Nephron progenitor cell (in vitro differentiated cells): ENCODE measurements around the gene FAM167B.
A peak's percentile ranks its signal among the peaks of the same experiment; 100 is the strongest.

ENCODE experiments used
- DNase-seq: peaks from one replicate; pipeline ENCODE4 v3.0.0; 2021
- H3K27ac Mint-ChIP-seq: 2 replicates; pipeline ENCODE4 v1.8.0; 2021; ENCODE audit warnings: mild to moderate bottlenecking, moderate library complexity, mixed read lengths
- H3K27me3 Mint-ChIP-seq: 2 replicates; pipeline ENCODE4 v1.8.0; 2021; ENCODE audit warnings: mild to moderate bottlenecking, low read depth, mixed read lengths; ENCODE audit not compliant: poor library complexity
- H3K36me3 Mint-ChIP-seq: 2 replicates; pipeline ENCODE4 v1.8.0; 2021; ENCODE audit warnings: low read depth, mixed read lengths
- H3K4me1 Mint-ChIP-seq: 2 replicates; pipeline ENCODE4 v1.8.0; 2021; ENCODE audit warnings: mixed read lengths
- H3K4me3 Mint-ChIP-seq: 2 replicates; pipeline ENCODE4 v1.8.0; 2021; ENCODE audit warnings: mild to moderate bottlenecking, moderate library complexity, mixed read lengths
- H3K9me3 Mint-ChIP-seq: 2 replicates; pipeline ENCODE4 v1.8.0; 2021; ENCODE audit warnings: mild to moderate bottlenecking, moderate library complexity, mixed read lengths
- TF ChIP-seq, protein P1 (sequence below): fragments of 200-600 bp; sonication (generic); IDR thresholded peaks from 2 replicates; pipeline ENCODE4 v1.5.0; 2021; ENCODE audit warnings: antibody characterized with exemption

The FAM167B gene

DNA sequence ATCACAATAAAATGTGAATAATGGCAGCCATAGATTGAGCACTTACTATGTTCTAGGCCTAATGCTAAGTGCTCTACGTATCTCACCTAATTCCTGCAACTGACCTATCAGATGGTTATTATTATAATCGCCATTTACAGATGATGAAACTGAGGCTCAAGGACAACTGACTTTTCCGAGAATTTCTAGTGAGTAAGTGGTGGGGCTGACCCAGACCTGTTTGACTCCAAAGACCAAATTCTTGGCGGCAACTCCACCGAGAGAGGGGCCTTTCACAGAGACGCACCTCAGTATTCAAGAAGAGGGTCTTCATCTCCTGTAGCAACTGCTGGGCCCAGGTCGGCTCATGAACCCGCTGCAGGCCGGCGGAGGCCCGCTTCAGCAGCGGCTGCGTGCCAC is 25.4 kb upstream of the FAM167B start:
- peaks cover 38% of the 10 kb centered on the region for H3K36me3 Mint-ChIP-seq
- no peak for DNase-seq
- H3K27ac Mint-ChIP-seq, result peak overlapping the region; percentile 95
- H3K4me3 Mint-ChIP-seq, result peak overlapping the region; percentile 96
- no peaks in the 10 kb centered on the region for H3K27me3 Mint-ChIP-seq
- TF ChIP-seq, protein P1, sequence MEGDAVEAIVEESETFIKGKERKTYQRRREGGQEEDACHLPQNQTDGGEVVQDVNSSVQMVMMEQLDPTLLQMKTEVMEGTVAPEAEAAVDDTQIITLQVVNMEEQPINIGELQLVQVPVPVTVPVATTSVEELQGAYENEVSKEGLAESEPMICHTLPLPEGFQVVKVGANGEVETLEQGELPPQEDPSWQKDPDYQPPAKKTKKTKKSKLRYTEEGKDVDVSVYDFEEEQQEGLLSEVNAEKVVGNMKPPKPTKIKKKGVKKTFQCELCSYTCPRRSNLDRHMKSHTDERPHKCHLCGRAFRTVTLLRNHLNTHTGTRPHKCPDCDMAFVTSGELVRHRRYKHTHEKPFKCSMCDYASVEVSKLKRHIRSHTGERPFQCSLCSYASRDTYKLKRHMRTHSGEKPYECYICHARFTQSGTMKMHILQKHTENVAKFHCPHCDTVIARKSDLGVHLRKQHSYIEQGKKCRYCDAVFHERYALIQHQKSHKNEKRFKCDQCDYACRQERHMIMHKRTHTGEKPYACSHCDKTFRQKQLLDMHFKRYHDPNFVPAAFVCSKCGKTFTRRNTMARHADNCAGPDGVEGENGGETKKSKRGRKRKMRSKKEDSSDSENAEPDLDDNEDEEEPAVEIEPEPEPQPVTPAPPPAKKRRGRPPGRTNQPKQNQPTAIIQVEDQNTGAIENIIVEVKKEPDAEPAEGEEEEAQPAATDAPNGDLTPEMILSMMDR, result no peak
- peaks cover 48% of the 10 kb centered on the region for H3K4me1 Mint-ChIP-seq
- no peaks in the 10 kb centered on the region for H3K9me3 Mint-ChIP-seq

- Mint-ChIP-seq H3K27ac (peak within 1 kb of the TSS; percentile 95), H3K9me3 (no peaks in the 10 kb centered on the region), H3K4me3 (peak within 1 kb of the TSS; percentile 96), H3K4me1 (peaks cover 48% of the 10 kb centered on the region), H3K27me3 (no peaks in the 10 kb centered on the region), H3K36me3 (peaks cover 38% of the 10 kb centered on the region)
- TF ChIP-seq, protein P1, result no peak
- peak; percentile 91 for DNase-seq
These were observed 24.9 kb upstream of the FAM167B start, which contains the start of the genes EIF3I and TMEM234 for GRCh38 chr1:32221980-32222755. Gene EIF3I, plus strand, starts transcription at chr1:32222407. Its CDS starts 35 bp downstream, at chr1:32222442. Gene TMEM234, minus strand, starts transcription at chr1:32222353. Its CDS starts 31 bp downstream, at chr1:32222322.

GRCh38 chr1:32223683-32224082 is 23.3 kb upstream of the FAM167B start:
- Mint-ChIP-seq H3K4me3 (peak overlapping the region; percentile 96), H3K36me3 (peaks cover 45% of the 10 kb centered on the region), H3K27ac (peak overlapping the region; percentile 54), H3K27me3 (no peaks in the 10 kb centered on the region), H3K9me3 (no peaks in the 10 kb centered on the region), H3K4me1 (peaks cover 48% of the 10 kb centered on the region)
- TF ChIP-seq, protein P1, result no peak
- no peak for DNase-seq

GRCh38 chr1:32224285-32224684 is 22.7 kb upstream of the FAM167B start:
- Mint-ChIP-seq H3K27me3 (no peaks in the 10 kb centered on the region), H3K4me3 (peak overlapping the region; percentile 72), H3K27ac (peak overlapping the region; percentile 54), H3K9me3 (no peaks in the 10 kb centered on the region), H3K36me3 (peaks cover 49% of the 10 kb centered on the region), H3K4me1 (peaks cover 48% of the 10 kb centered on the region)
- DNase-seq, result no peak
- TF ChIP-seq, protein P1, result no peak

DNA sequence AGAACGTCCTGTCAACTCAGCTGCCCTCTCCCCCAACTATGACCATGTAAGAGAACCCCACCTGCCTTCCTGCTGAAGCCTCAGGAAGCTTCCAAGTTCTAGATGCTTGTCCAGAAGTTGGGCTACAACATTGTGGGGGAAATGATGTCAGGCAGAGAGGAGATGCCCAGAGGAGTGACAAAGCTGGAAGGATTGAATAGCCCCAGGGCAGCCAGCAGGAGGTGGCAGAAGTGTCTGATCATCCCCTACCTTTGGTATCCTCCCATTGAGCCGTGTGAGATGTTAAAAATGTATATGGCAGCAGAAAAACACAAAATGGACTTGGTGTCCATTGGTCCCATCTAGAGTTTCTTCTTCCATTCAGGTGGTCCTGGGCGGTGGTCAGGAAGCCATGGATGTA is 18.3 kb upstream of the FAM167B start:
- H3K27ac Mint-ChIP-seq, result peak overlapping the region; percentile 88
- H3K9me3 Mint-ChIP-seq, result no peaks in the 10 kb centered on the region
- TF ChIP-seq, protein P1, result no peak
- peaks cover 44% of the 10 kb centered on the region for H3K36me3 Mint-ChIP-seq
- H3K4me3 Mint-ChIP-seq, result no peak overlapping the region
- DNase-seq, result no peak
- no peaks in the 10 kb centered on the region for H3K27me3 Mint-ChIP-seq
- H3K4me1 Mint-ChIP-seq, result peaks cover 6% of the 10 kb centered on the region
